ENCODE data around the gene RNLS.

DNA sequence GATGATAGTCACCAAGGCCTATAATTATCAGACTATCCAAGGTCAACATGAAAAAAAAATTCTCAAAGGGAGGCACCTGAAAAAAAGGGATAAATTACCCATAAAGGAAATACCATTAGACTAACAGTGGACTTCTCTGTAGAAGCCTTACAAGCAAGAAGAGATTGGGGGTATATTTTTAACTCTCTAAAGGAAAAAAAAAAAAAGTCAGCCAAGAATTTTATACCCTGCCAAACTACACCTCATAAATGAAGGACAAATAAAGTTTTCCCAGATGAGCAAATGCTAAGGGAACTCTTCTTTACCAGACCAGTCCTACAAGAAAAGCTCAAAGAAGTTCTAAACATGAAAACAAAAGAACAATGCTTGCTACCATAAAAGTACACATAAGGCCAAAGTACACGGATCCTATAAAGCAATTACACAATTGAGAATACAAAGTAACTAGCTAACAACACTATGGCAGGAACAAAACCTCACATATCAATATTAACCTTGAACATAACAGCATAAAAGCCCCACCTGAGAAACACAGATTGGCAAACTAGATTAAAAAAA lies 263.1 kb downstream of the RNLS start:
- TF ChIP-seq ESRRG (CRISPR knock-in tag; IDR thresholded peaks at IDR 0.05) (no peak), ARNTL (CRISPR knock-in tag; IDR thresholded peaks at IDR 0.05; ENCODE audit: borderline replicate concordance, low read depth) (no peak), OSR1 (CRISPR knock-in tag; IDR thresholded peaks at IDR 0.05) (no peak), ISL1 (CRISPR knock-in tag; IDR thresholded peaks at IDR 0.05) (no peak), GLIS3 (CRISPR knock-in tag; IDR thresholded peaks at IDR 0.05) (no peak), TSHZ2 (CRISPR knock-in tag; IDR thresholded peaks at IDR 0.05) (no peak), PATZ1 (CRISPR knock-in tag; IDR thresholded peaks at IDR 0.05; ENCODE audit: borderline replicate concordance) (no peak), ZFP30 (CRISPR knock-in tag; IDR thresholded peaks at IDR 0.05) (no peak), ZNF8 (CRISPR knock-in tag; IDR thresholded peaks at IDR 0.05) (no peak), ZFP3 (CRISPR knock-in tag; IDR thresholded peaks at IDR 0.05) (no peak), ZNF70 (CRISPR knock-in tag; IDR thresholded peaks at IDR 0.05) (no peak), RARB (CRISPR knock-in tag; IDR thresholded peaks at IDR 0.05) (no peak), BACH2 (CRISPR knock-in tag; IDR thresholded peaks at IDR 0.05; ENCODE audit: borderline replicate concordance) (no peak)
- TF ChIP-seq, protein P1, sequence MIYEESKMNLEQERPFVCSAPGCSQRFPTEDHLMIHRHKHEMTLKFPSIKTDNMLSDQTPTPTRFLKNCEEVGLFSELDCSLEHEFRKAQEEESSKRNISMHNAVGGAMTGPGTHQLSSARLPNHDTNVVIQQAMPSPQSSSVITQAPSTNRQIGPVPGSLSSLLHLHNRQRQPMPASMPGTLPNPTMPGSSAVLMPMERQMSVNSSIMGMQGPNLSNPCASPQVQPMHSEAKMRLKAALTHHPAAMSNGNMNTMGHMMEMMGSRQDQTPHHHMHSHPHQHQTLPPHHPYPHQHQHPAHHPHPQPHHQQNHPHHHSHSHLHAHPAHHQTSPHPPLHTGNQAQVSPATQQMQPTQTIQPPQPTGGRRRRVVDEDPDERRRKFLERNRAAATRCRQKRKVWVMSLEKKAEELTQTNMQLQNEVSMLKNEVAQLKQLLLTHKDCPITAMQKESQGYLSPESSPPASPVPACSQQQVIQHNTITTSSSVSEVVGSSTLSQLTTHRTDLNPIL (CRISPR knock-in tag; IDR thresholded peaks at IDR 0.05; ENCODE audit: low read depth), result no peak

Data from SK-N-SH treated with all-trans-retinoic acid at 6 μM for 48 hours (cell line).